HG03439 (cell line): ENCODE data around the gene GPR143.

Experiments used
- ATAC-seq: cut with Tn5 transposase; IDR thresholded peaks from one replicate; pipeline ENCODE4 v1.9.1; 2021; ENCODE audit warnings: mild to moderate bottlenecking, moderate library complexity; ENCODE audit not compliant: unreplicated experiment

Gene GPR143

GRCh38 chrX:9708923-9709553 is 56.6 kb downstream of the GPR143 start:
- peak; percentile 69 for ATAC-seq

GRCh38 chrX:9708086-9708485 is 57.6 kb downstream of the GPR143 start:
- no peak for ATAC-seq

- no peak for ATAC-seq
Observed at GRCh38 chrX:9707306-9708033, 58.2 kb downstream of the GPR143 start.

GRCh38 chrX:9706421-9706820 is 59.2 kb downstream of the GPR143 start:
- ATAC-seq, result no peak

- ATAC-seq, result no peak
Observed at GRCh38 chrX:9704876-9705465, 60.7 kb downstream of the GPR143 start.

GRCh38 chrX:9703406-9703805 is 62.2 kb downstream of the GPR143 start:
- ATAC-seq, result no peak

GRCh38 chrX:9701790-9702189 is 63.9 kb downstream of the GPR143 start:
- no peak for ATAC-seq

GRCh38 chrX:9700555-9700954 is 65.1 kb downstream of the GPR143 start:
- no peak for ATAC-seq

GRCh38 chrX:9698576-9698975 is 67.1 kb downstream of the GPR143 start:
- no peak for ATAC-seq

GRCh38 chrX:9693307-9694001 is 72.2 kb downstream of the GPR143 start:
- ATAC-seq, result no peak

- ATAC-seq, result no peak
Observed at GRCh38 chrX:9690046-9690445, 75.6 kb downstream of the GPR143 start.

GRCh38 chrX:9688833-9689232 is 76.8 kb downstream of the GPR143 start:
- ATAC-seq, result no peak

GRCh38 chrX:9687899-9688298 is 77.7 kb downstream of the GPR143 start:
- ATAC-seq, result no peak

GRCh38 chrX:9683350-9683749 is 82.3 kb downstream of the GPR143 start:
- ATAC-seq, result no peak

- no peak for ATAC-seq
Observed at GRCh38 chrX:9682861-9683260, 82.8 kb downstream of the GPR143 start.

GRCh38 chrX:9682456-9682855 is 83.2 kb downstream of the GPR143 start:
- no peak for ATAC-seq

GRCh38 chrX:9681422-9681821 is 84.2 kb downstream of the GPR143 start:
- no peak for ATAC-seq

GRCh38 chrX:9681011-9681410 is 84.6 kb downstream of the GPR143 start:
- ATAC-seq, result no peak

- ATAC-seq, result no peak
Observed at GRCh38 chrX:9678215-9678965, 87.3 kb downstream of the GPR143 start.

- peak; percentile 99 for ATAC-seq
Observed at GRCh38 chrX:9677098-9677739, 88.4 kb downstream of the GPR143 start.

GRCh38 chrX:9676738-9677097 is 88.9 kb downstream of the GPR143 start:
- no peak for ATAC-seq
